Heart left ventricle (tissue), 13 donors: Measurements from ENCODE around the gene ABTB2.

ENCODE experiments used
- POLR2A ChIP-seq, 2 donors: fragments of 450-650 bp; IDR thresholded peaks; one replicate each; pipeline ENCODE4 v1.6.1; 2017; ENCODE audit warnings: antibody characterized with exemption in 2 of 2, mild to moderate bottlenecking in 2 of 2, moderate library complexity in 2 of 2
- TF ChIP-seq, protein P1 (sequence below), 12 donors: fragments of 200-600 bp; sonication (generic) in 4 of 12; IDR thresholded peaks; one replicate each; pipeline versions ENCODE4 v1.5.0 to v1.8.0; 2018 to 2022; ENCODE audit warnings: antibody characterized with exemption in 12 of 12, mild to moderate bottlenecking in 5 of 12
- donor health status: ischemic (EF 13 %, LVEDD 7.1; RV severe dilation, severe dysfunction).
- donor health status: DM: no; HTN: yes; CAD: no.
- donor health status: DM: no; HTN: no; CAD: no.
- donor health status: ischemic (EF 25% LVEDD 6.9; RV normal size, moderate dysfunction).
- donor health status: ischemic (EF 25% LVEDD 5.7; RV mildly dilated, moderate dysfunction).
- donor health status: ischemic (EF 35%, LVEDD 5.7; RV mildly dilated, moderate dysfunction).
- donor health status: nonischemic (EF 11% LVEDD 7.7; RV severe dilation, severe dysfunction).
- donor health status: DM: yes; HTN: yes; CAD: no.
- donor health status: PGD.
- donor health status: ischemic (EF 29% LVEDD 5.4; RV normal size, mild dysfunction).
- donor health status: nonischemic (EF 23%, LVEDD 6.1; RV moderate dilation, normal function).

DNA sequence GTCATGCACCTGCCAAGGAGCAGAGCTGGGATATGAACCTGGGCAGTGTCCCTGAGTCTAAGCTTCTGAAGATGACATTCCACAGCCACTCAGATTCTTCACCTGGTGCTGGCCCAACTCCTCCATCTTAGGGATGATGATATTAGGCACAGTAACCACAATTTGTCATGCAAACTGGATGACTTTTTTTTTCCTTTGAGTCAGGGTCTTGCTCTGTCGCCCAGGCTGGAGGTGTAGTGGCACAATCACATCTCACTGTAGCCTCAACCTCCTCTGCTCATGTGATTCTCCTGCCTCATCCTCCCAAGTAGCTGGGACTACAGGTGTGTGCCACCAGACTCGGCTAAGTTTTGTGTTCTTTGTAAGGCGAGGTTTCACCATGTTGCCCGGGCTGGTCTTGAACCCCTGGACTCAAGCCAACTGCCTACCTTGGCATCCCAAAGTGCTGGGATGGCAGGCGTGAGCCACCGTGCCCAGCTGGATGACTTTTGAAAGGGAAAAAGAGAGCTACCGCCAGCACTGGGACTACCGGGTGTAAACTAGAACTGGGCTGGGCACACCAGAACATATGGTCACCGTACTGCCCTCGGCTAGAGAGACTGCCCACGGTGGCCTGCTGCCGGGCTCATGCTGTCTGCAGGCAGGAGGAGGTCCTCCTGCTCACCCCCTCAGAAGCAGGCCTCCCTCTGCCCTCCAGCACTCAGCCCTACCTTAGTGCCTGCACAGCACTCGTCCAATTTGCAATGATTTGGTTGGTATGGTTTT, 174.7 kb downstream of the ABTB2 start:
- TF ChIP-seq, protein P1, sequence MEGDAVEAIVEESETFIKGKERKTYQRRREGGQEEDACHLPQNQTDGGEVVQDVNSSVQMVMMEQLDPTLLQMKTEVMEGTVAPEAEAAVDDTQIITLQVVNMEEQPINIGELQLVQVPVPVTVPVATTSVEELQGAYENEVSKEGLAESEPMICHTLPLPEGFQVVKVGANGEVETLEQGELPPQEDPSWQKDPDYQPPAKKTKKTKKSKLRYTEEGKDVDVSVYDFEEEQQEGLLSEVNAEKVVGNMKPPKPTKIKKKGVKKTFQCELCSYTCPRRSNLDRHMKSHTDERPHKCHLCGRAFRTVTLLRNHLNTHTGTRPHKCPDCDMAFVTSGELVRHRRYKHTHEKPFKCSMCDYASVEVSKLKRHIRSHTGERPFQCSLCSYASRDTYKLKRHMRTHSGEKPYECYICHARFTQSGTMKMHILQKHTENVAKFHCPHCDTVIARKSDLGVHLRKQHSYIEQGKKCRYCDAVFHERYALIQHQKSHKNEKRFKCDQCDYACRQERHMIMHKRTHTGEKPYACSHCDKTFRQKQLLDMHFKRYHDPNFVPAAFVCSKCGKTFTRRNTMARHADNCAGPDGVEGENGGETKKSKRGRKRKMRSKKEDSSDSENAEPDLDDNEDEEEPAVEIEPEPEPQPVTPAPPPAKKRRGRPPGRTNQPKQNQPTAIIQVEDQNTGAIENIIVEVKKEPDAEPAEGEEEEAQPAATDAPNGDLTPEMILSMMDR (IDR thresholded peaks at IDR 0.05), result no peak
- TF ChIP-seq POLR2A (IDR thresholded peaks at IDR 0.05), result no peak
